GM12864 (cell line): ENCODE data around the gene QRICH2.
"Not testable (repeated sequence)": the region's sequence is repeated elsewhere in the genome, so short reads cannot be mapped to it uniquely, and the experiment has no call there.

ENCODE experiments used
- DNase-seq: peaks from one replicate; pipeline ENCODE4 v3.0.0-alpha.2; 2011; ENCODE audit warnings: low read depth
- H3K4me3 ChIP-seq: 2 replicates; pipeline ENCODE4 v1.5.1; 2011; ENCODE audit warnings: mild to moderate bottlenecking, low read depth, low read length, control low read depth
- CTCF ChIP-seq: IDR thresholded peaks from 2 replicates; pipeline ENCODE4 v1.5.1; 2011; ENCODE audit warnings: low read depth, mild to moderate bottlenecking, moderate library complexity, low read length, control low read depth, inconsistent platforms; ENCODE audit errors: missing control alignments

The QRICH2 gene

DNA sequence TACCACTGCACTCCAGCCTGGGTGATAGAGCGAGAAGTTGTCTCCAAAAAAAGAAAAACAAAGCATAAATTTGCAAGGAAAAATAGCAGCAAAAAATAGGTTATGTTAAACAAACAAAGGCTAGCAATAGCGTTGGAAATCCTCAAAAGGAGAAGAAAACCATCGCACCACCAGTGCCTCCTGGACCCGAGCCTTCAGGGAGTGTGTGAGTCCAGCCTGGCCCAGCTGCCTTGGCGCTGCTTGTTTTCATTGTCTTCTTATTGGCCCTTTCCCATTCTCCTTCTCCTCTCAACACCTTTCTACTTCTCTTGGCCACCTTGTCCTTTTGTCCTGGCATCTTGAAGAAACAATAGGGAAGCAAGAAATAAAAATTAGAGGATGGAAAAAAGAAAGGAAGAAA is 47.4 kb downstream of the QRICH2 start:
- TF ChIP-seq CTCF = no peak
- no peak for DNase-seq
- peak overlapping the region; percentile 53 for H3K4me3 ChIP-seq

DNA sequence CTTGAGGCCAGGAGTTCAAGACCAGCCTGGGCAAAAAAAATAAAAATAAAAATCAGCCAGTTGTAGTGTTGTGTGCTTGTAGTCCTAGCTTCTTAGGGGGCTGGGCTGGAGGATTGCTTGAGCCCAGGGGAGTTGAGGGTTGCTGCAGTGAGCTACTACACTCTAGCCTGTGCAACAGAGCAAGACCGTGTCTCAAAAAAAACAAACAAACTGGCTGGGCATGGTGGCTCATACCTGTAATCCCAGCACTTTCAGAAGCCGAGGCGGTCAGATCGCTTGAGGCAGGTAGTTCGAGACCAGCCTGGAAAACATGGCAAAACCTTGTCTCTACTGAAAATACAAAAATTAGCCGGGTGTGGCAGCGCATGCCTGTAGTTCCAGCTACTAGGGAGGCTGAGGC is 47.9 kb downstream of the QRICH2 start:
- TF ChIP-seq CTCF = no peak
- no peak overlapping the region; the same call in 1 of the 2 replicates for H3K4me3 ChIP-seq

GRCh38 chr17:76256430-76257050 is 51.5 kb downstream of the QRICH2 start:
- DNase-seq, H3K4me3 ChIP-seq: not testable (repeated sequence)

More for the DNA sequence above, 47.9 kb downstream of the QRICH2 start:
- no peak for DNase-seq

DNA sequence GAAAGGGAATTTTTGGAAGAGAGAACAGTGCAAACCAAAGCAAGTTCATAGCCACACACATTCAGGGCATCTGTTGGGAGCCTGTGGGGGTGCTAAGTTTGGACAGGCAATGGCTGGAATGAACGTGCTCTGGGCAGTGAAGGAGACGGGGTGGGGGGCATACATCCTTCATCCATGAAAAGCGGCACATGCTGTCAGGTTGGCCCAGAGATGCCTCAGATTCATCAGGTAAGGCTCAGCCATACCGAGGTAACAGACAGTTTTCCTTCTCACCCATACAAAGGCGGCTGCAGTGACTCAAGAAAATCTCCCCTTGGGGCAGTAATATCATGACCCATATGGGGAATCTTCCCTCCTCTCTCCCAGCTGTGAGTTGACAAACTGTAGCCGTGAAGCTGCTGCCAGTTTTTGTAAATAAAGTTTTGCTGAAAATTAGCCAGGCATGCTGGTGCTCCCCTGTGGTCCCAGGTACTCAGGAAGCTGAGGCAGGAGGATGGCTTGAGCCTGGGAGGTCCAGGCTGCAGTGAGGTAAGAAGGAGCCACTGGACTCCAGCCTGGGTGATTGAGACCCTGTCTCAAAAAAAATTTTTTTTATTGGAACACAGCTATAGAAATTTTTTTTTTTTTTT is 52.2 kb downstream of the QRICH2 start:
- no peak for TF ChIP-seq CTCF
- no peak for DNase-seq
- no peak overlapping the region for H3K4me3 ChIP-seq

GRCh38 chr17:76254275-76254674 is 53.8 kb downstream of the QRICH2 start:
- DNase-seq = no peak
- TF ChIP-seq CTCF = no peak
- no peak overlapping the region for H3K4me3 ChIP-seq

GRCh38 chr17:76253841-76254240 is 54.2 kb downstream of the QRICH2 start:
- H3K4me3 ChIP-seq = no peak overlapping the region
- no peak for TF ChIP-seq CTCF
- DNase-seq = no peak

DNA sequence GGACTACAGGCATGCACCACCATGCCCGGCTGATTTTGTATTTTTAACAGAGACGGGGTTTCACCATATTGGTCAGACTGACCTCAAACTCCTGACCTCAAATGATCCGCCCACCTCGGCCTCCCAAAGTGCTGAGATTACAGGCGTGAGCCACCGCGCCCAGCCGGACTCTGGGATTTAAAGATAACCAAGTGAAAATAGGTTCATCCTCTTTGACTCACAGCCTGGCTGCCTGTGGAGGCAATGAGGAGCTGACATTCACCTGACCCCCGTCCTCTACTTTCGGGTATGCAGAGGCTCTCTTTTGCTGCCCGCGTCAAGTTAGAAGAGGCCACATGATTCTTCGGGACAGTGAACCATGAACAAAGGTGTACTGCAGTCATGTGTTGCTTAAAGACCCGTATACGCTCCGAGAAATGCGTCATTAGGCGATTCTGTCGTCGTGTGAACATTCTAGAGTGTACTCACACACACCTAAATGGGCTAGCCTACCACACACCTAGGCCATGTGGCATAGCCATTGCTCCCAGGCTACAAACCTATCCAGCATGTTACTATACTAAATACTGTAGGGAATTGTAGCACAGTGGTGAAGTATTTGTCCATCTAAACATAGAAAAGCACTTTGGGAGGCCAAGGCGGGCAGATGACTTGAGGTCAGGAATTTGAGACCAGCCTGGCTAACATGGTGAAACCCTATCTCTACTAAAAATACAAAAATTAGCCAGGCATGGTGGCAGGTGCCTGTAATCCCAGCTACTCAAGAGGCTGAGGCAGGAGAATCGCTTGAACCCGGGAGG is 54.9 kb downstream of the QRICH2 start:
- H3K4me3 ChIP-seq = not testable (repeated sequence)

More for the DNA sequence above, 54.9 kb downstream of the QRICH2 start:
- DNase-seq = not testable (repeated sequence)
